ENCODE results near the gene ANXA5.

DNA sequence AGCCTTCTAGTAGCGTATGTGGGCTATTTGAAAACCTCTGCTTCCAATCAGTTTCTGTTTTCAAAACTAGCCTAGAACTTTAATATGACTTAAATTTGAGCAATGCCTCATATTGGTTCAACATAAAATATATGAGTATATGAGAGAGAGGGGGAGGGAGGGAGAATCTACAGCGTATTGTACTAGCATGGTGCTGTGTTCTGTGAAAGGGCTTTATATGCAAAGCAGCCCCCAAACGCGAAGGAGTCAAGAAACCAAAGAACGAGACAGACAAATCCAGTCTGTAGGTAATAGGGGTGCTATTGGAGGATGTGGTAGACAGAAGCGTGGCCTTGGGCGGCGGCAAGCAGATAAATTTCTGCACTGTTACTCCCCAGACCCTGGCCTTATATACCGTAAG, 784 bp upstream of the ANXA5 start:
- TF ChIP-seq, protein P1, sequence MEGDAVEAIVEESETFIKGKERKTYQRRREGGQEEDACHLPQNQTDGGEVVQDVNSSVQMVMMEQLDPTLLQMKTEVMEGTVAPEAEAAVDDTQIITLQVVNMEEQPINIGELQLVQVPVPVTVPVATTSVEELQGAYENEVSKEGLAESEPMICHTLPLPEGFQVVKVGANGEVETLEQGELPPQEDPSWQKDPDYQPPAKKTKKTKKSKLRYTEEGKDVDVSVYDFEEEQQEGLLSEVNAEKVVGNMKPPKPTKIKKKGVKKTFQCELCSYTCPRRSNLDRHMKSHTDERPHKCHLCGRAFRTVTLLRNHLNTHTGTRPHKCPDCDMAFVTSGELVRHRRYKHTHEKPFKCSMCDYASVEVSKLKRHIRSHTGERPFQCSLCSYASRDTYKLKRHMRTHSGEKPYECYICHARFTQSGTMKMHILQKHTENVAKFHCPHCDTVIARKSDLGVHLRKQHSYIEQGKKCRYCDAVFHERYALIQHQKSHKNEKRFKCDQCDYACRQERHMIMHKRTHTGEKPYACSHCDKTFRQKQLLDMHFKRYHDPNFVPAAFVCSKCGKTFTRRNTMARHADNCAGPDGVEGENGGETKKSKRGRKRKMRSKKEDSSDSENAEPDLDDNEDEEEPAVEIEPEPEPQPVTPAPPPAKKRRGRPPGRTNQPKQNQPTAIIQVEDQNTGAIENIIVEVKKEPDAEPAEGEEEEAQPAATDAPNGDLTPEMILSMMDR (conservative IDR thresholded peaks at IDR 0.05; ENCODE audit: low read depth, low read length) = no peak
- TF ChIP-seq CEBPB (IDR thresholded peaks at IDR 0.05; ENCODE audit: low read depth, low read length) (no peak), NFE2L2 (IDR thresholded peaks at IDR 0.05; ENCODE audit: low read depth, low read length) (no peak), POLR2A (IDR thresholded peaks at IDR 0.05; ENCODE audit: low read depth, low read length) (no peak), RFX5 (IDR thresholded peaks at IDR 0.05; ENCODE audit: low read depth, low read length) (no peak), SMC3 (IDR thresholded peaks at IDR 0.05; ENCODE audit: low read depth, low read length) (no peak), RAD21 (IDR thresholded peaks at IDR 0.05; ENCODE audit: low read length) (no peak), MAFK (IDR thresholded peaks at IDR 0.05; ENCODE audit: low read depth, low read length) (no peak), MXI1 (IDR thresholded peaks at IDR 0.05; ENCODE audit: borderline replicate concordance, low read depth, low read length) (no peak), MAZ (IDR thresholded peaks at IDR 0.05; ENCODE audit: borderline replicate concordance, low read depth, low read length) (no peak), FOS (IDR thresholded peaks at IDR 0.05; ENCODE audit: low read depth, low read length) (no peak)
- TF ChIP-seq, protein P2, sequence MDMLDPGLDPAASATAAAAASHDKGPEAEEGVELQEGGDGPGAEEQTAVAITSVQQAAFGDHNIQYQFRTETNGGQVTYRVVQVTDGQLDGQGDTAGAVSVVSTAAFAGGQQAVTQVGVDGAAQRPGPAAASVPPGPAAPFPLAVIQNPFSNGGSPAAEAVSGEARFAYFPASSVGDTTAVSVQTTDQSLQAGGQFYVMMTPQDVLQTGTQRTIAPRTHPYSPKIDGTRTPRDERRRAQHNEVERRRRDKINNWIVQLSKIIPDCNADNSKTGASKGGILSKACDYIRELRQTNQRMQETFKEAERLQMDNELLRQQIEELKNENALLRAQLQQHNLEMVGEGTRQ (IDR thresholded peaks at IDR 0.05; ENCODE audit: low read depth, low read length) = no peak
